WTC11 (cell line): ENCODE data around the gene SLC24A3. TPM values are rescaled to one million over a fixed set of nuclear protein-coding genes. Genes with fewer than 3 reads are reported as not detected.
A peak's percentile ranks its signal among the peaks of the same experiment; 100 is the strongest.

Experiments used
- ATAC-seq: fragments of 200-7000 bp; cut with Tn5 transposase; 2 replicates; pipeline ENCODE4 v1.10.0; 2021; ENCODE audit warnings: mild to moderate bottlenecking, moderate library complexity
- CTCF ChIA-PET: fragments of 300-600 bp; sonication (Branson Sonifier 250); formaldehyde crosslinking; loops from one replicate; lab custom pipeline; 2021; ENCODE audit warnings: antibody characterized with exemption; lab: Charles Lee
- POLR2A ChIA-PET: fragments of 350-600 bp; sonication (Branson Sonifier 250); formaldehyde crosslinking; loops from one replicate; lab custom pipeline; 2021; ENCODE audit warnings: antibody characterized with exemption; lab: Charles Lee
- DNase-seq: peaks from one replicate; pipeline ENCODE4 v3.0.0; 2021; ENCODE audit warnings: low spot score
- H3K27ac Mint-ChIP-seq: 2 replicates; pipeline ENCODE4 v1.8.0; 2021; ENCODE audit warnings: mixed read lengths
- H3K27me3 Mint-ChIP-seq: 2 replicates; pipeline ENCODE4 v1.8.0; 2021; ENCODE audit warnings: low read depth, mild to moderate bottlenecking, moderate library complexity, mixed read lengths
- H3K36me3 Mint-ChIP-seq: 2 replicates; pipeline ENCODE4 v1.8.0; 2021; ENCODE audit warnings: mixed read lengths
- H3K4me1 Mint-ChIP-seq: 2 replicates; pipeline ENCODE4 v1.8.0; 2022; ENCODE audit warnings: mixed read lengths
- H3K4me3 Mint-ChIP-seq: 2 replicates; pipeline ENCODE4 v1.8.0; 2021; ENCODE audit warnings: mild to moderate bottlenecking, moderate library complexity, mixed read lengths
- H3K9me3 Mint-ChIP-seq: 2 replicates; pipeline ENCODE4 v1.8.0; 2021; ENCODE audit warnings: mixed read lengths
- CTCF ChIP-seq: fragments of 200-600 bp; IDR thresholded peaks from 2 replicates; pipeline ENCODE4 v1.8.0; 2022; ENCODE audit warnings: antibody characterized with exemption
- E2F1 ChIP-seq: sonication (generic); formaldehyde crosslinking; IDR thresholded peaks from 2 replicates; pipeline ENCODE4 v1.8.0; 2022; ENCODE audit warnings: mild to moderate bottlenecking, missing genetic modification reagents
- E2F5 ChIP-seq: sonication (generic); formaldehyde crosslinking; IDR thresholded peaks from 2 replicates; pipeline ENCODE4 v1.8.1; 2022; ENCODE audit warnings: mild to moderate bottlenecking, moderate library complexity, missing genetic modification reagents
- GABPB1 ChIP-seq: sonication (generic); formaldehyde crosslinking; IDR thresholded peaks from 2 replicates; pipeline ENCODE4 v1.8.1; 2023; ENCODE audit warnings: mild to moderate bottlenecking, missing genetic modification reagents
- GRHL2 ChIP-seq: fragments of 250-450 bp; sonication (Bioruptor Pico); IDR thresholded peaks from 2 replicates; pipeline ENCODE4 v1.8.0; 2022; ENCODE audit warnings: mild to moderate bottlenecking, moderate library complexity; ENCODE audit not compliant: insufficient replicate concordance, severe bottlenecking
- MAX ChIP-seq: sonication (generic); formaldehyde crosslinking; IDR thresholded peaks from 2 replicates; pipeline ENCODE4 v1.8.0; 2022; ENCODE audit warnings: mild to moderate bottlenecking, missing genetic modification reagents
- NFYB ChIP-seq: sonication (generic); formaldehyde crosslinking; conservative IDR thresholded peaks from 2 replicates; pipeline ENCODE4 v1.8.0; 2022; ENCODE audit warnings: low read depth, missing genetic modification reagents
- NR2C2 ChIP-seq: sonication (generic); formaldehyde crosslinking; IDR thresholded peaks from 2 replicates; pipeline ENCODE4 v1.8.0; 2022; ENCODE audit warnings: mild to moderate bottlenecking, missing genetic modification reagents
- NR3C1 ChIP-seq: sonication (generic); formaldehyde crosslinking; conservative IDR thresholded peaks from 2 replicates; pipeline ENCODE4 v1.8.1; 2023; ENCODE audit warnings: low read depth, mild to moderate bottlenecking, missing genetic modification reagents
- PRDM15 ChIP-seq: sonication (generic); formaldehyde crosslinking; IDR thresholded peaks from 2 replicates; pipeline ENCODE4 v1.8.0; 2022; ENCODE audit warnings: missing genetic modification reagents
- SP1 ChIP-seq: sonication (generic); formaldehyde crosslinking; conservative IDR thresholded peaks from 2 replicates; pipeline ENCODE4 v1.8.1; 2022; ENCODE audit warnings: missing genetic modification reagents
- STAT6 ChIP-seq: sonication (generic); formaldehyde crosslinking; conservative IDR thresholded peaks from 2 replicates; pipeline ENCODE4 v1.8.1; 2023; ENCODE audit warnings: mild to moderate bottlenecking, low read depth, missing genetic modification reagents, moderate library complexity
- TCF7 ChIP-seq: sonication (generic); formaldehyde crosslinking; IDR thresholded peaks from 2 replicates; pipeline ENCODE4 v1.8.0; 2022; ENCODE audit warnings: mild to moderate bottlenecking, low read depth, missing genetic modification reagents, moderate library complexity
- TEAD1 ChIP-seq: sonication (generic); formaldehyde crosslinking; IDR thresholded peaks from 2 replicates; pipeline ENCODE4 v1.8.0; 2022; ENCODE audit warnings: mild to moderate bottlenecking, missing genetic modification reagents
- TP53 ChIP-seq: sonication (generic); formaldehyde crosslinking; IDR thresholded peaks from 2 replicates; pipeline ENCODE4 v1.8.1; 2023; ENCODE audit warnings: mild to moderate bottlenecking, missing genetic modification reagents
- USF1 ChIP-seq: sonication (generic); formaldehyde crosslinking; IDR thresholded peaks from 2 replicates; pipeline ENCODE4 v1.8.0; 2022; ENCODE audit warnings: mild to moderate bottlenecking, missing genetic modification reagents
- ZBTB43 ChIP-seq: sonication (generic); formaldehyde crosslinking; IDR thresholded peaks from 2 replicates; pipeline ENCODE4 v1.8.1; 2023; ENCODE audit warnings: mild to moderate bottlenecking, missing genetic modification reagents
- ZNF121 ChIP-seq: sonication (generic); formaldehyde crosslinking; IDR thresholded peaks from 2 replicates; pipeline ENCODE4 v1.8.0; 2023; ENCODE audit warnings: missing genetic modification reagents
- ZNF281 ChIP-seq: sonication (generic); formaldehyde crosslinking; IDR thresholded peaks from 2 replicates; pipeline ENCODE4 v1.8.0; 2023; ENCODE audit warnings: mild to moderate bottlenecking, missing genetic modification reagents
- ZNF396 ChIP-seq: fragments of 250-450 bp; sonication (Bioruptor Pico); IDR thresholded peaks from 2 replicates; pipeline ENCODE4 v1.8.0; 2021; ENCODE audit warnings: mild to moderate bottlenecking, moderate library complexity, borderline replicate concordance
- ZNF416 ChIP-seq: fragments of 250-450 bp; sonication (Bioruptor Pico); IDR thresholded peaks from 2 replicates; pipeline ENCODE4 v1.9.0; 2021; ENCODE audit warnings: mild to moderate bottlenecking, inconsistent platforms
- total RNA-seq: library from RNA; stranded (reverse); gene quantifications from 3 replicates; pipeline ENCODE4 v1.2.3, GENCODE V29; 2021

SLC24A3 gene
- total RNA-seq, 1 experiment from 2014 or later = 5.7 TPM

- TF ChIP-seq MAX (peak; percentile 40; the same call in 1 of the 2 replicates), ZBTB43 (CRISPR knock-in tag) (peak; percentile 68; the same call in 1 of the 2 replicates), TEAD1 (CRISPR knock-in tag) (peak; percentile 91; the same call in 1 of the 2 replicates)
Measured at GRCh38 chr20:19620446-19620845, 408.0 kb downstream of the SLC24A3 start (continued).

GRCh38 chr20:19621072-19621471, 408.6 kb downstream of the SLC24A3 start:
- Mint-ChIP-seq H3K36me3 (peaks cover 23% of the 10 kb centered on the region), H3K4me3 (no peak overlapping the region), H3K9me3 (peaks cover 30% of the 10 kb centered on the region), H3K4me1 (peaks cover 39% of the 10 kb centered on the region), H3K27ac (no peak overlapping the region), H3K27me3 (peaks cover 4% of the 10 kb centered on the region; the same call in 1 of the 2 replicates)
- ATAC-seq = no peak
- ChIA-PET CTCF (interaction anchor here (1.1 to 3.0 kb wide), 6 partner anchors 8 to 413 kb away, joined by 3 to 27 read pairs (median 6); partner anchors contain the start of gene SLC24A3), POLR2A (interaction anchor here (0.7 kb wide), 1 partner anchor 1830 kb away, joined by 3 read pairs; no protein-coding TSS in a partner anchor)
- no peak for DNase-seq
- TF ChIP-seq USF1 (CRISPR knock-in tag) (no peak), CTCF (no peak), ZNF396 (no peak), SP1 (CRISPR knock-in tag) (no peak), NR2C2 (CRISPR knock-in tag) (no peak), E2F1 (CRISPR knock-in tag) (no peak), NFYB (CRISPR knock-in tag) (no peak), ZNF281 (CRISPR knock-in tag) (no peak), ZNF121 (no peak), TP53 (CRISPR knock-in tag) (no peak), E2F5 (CRISPR knock-in tag) (no peak), TCF7 (CRISPR knock-in tag) (no peak), ZNF416 (CRISPR knock-in tag) (no peak), NR3C1 (no peak), GRHL2 (CRISPR knock-in tag) (no peak), STAT6 (CRISPR knock-in tag) (no peak), PRDM15 (CRISPR knock-in tag) (no peak), GABPB1 (CRISPR knock-in tag) (no peak)
- TF ChIP-seq, all 79 proteins: peak for 0
